Activated CD4-positive, alpha-beta memory T cell treated with anti-CD3 and anti-CD28 coated beads for 36 hours (primary cell): ENCODE data around the gene LIN28B. TPM values are rescaled to one million over a fixed set of nuclear protein-coding genes. Genes with fewer than 3 reads are reported as not detected.
"Not testable (repeated sequence)": the region's sequence is repeated elsewhere in the genome, so short reads cannot be mapped to it uniquely, and the experiment has no call there.

Experiments
- CTCF ChIA-PET: fragments of 350-600 bp; sonication (Branson Sonifier 250); formaldehyde crosslinking; loops from one replicate; lab custom pipeline; 2021; ENCODE audit warnings: antibody characterized with exemption, inconsistent platforms; lab: Charles Lee
- POLR2A ChIA-PET: fragments of 350-600 bp; sonication (Branson Sonifier 250); formaldehyde crosslinking; loops from one replicate; lab custom pipeline; 2021; ENCODE audit warnings: antibody characterized with exemption; lab: Charles Lee
- DNase-seq: peaks from one replicate; pipeline ENCODE4 v3.0.0-alpha.2; 2020
- H3K27ac Mint-ChIP-seq: one replicate; pipeline ENCODE4 v1.8.0; 2021; ENCODE audit warnings: mixed read lengths
- H3K27me3 Mint-ChIP-seq: one replicate; pipeline ENCODE4 v1.8.0; 2021; ENCODE audit warnings: mixed read lengths
- H3K36me3 Mint-ChIP-seq: one replicate; pipeline ENCODE4 v1.8.0; 2021; ENCODE audit warnings: mixed read lengths
- H3K4me1 Mint-ChIP-seq: one replicate; pipeline ENCODE4 v1.8.0; 2021; ENCODE audit warnings: low read depth, mixed read lengths
- H3K4me3 Mint-ChIP-seq: one replicate; pipeline ENCODE4 v1.8.0; 2021; ENCODE audit warnings: mild to moderate bottlenecking, mixed read lengths
- H3K9me3 Mint-ChIP-seq: one replicate; pipeline ENCODE4 v1.8.0; 2021; ENCODE audit warnings: mixed read lengths
- intact Hi-C: fragments of 100-400 bp; cut with micrococcal nuclease; formaldehyde crosslinking; loops from one replicate; pipeline ENCODE4 v1.15.1; 2023
- total RNA-seq, 2 experiments: library from RNA; stranded (reverse); gene quantifications; one replicate each; pipeline ENCODE4 v1.2.3, GENCODE V29; 2021

The LIN28B gene
- total RNA-seq, 2 experiments from 2014 or later: not detected

DNA sequence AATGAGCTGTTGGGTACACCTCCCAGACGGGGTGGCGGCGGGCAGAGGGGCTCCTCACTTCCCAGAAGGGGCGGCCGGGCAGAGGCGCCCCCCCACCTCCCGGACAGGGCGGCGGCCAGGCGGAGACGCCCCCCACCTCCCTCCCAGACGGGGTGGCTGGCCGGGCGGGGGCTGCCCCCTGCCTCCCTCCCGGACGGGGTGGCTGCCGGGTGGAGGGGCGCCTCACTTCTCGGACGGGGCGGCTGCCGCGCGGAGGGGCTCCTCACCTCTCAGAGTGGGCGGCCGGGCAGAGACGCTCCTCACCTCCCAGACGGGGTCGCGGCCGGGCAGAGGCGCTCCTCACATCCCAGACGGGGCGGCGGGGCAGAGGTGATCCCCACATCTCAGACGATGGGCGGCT, 34.2 kb downstream of the LIN28B start:
- intact Hi-C loops, H3K4me1 Mint-ChIP-seq, DNase-seq, H3K4me3 Mint-ChIP-seq, H3K27ac Mint-ChIP-seq, CTCF ChIA-PET, POLR2A ChIA-PET, H3K27me3 Mint-ChIP-seq, H3K36me3 Mint-ChIP-seq, H3K9me3 Mint-ChIP-seq: not testable (repeated sequence)

DNA sequence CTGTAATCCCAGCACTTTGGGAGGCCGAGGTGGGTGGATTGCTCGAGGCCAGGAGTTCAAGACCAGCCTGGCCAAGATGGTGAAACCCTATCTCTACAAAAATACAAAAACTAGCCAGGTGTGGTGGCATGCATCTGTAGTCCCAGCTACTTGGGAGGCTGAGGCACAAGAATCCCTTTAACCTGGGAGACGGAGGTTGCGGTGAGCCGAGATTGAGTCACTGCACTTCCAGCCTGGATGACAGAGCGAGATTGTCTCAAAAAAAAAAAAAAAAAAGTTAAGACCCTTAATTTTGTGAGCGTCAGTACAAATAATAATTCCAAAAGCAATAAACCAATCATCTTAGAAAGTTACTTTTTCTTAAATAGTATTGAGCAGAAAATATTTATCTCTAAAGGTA, 36.7 kb downstream of the LIN28B start:
- H3K36me3 Mint-ChIP-seq, intact Hi-C loops, H3K27me3 Mint-ChIP-seq, POLR2A ChIA-PET, DNase-seq, H3K4me3 Mint-ChIP-seq, H3K27ac Mint-ChIP-seq, H3K9me3 Mint-ChIP-seq, H3K4me1 Mint-ChIP-seq, CTCF ChIA-PET: not testable (repeated sequence)

DNA sequence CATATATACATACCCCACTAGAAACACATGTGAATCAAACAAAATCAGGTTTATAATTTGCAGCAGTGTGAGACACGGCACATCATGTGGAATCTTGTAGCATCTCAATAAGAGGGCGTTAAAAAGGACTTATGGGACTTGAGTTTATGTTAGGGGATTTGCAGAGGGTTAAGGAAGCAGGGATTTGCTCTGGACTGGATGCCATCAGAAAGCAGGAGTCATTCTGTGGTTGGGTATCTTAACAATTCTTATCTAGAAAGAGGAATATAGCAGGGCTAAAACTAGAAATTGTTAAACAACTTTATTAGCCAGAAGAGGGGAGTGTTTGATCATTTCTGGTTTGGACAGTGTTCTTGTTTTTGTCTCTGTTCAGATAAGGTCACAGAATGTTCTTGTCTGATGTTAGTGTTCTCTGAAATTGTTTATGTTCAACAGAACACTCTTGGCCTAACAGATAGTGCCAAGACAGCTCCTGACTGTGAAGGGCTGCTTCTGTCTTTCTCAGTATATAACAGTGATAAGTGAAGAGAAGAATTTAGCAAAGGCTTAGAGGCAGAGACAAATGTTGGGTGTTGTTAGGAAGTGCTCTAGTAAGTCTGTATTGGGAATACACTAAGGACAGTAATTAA, 39.2 kb downstream of the LIN28B start:
- no peak for DNase-seq
- CTCF ChIA-PET: no interaction called here

DNA sequence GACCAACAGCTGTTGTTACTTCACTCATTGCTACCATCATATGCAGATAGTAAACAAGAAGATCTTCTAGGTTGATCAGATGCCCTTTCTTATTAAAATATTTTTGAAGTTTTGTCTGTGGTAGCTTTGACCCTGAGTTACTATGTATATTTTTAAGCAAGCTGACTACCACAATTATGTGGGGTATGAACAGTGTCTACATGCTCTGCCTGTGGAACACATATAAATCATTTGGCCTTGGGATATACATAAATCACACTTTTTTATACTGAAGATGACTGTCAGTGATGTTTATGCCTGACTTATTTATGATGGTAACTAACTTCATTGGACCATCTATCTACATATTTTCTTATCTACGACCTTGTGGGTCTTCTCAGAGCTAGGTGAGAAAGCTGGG, 44.2 kb downstream of the LIN28B start:
- H3K27me3 Mint-ChIP-seq: peaks cover 5% of the 10 kb centered on the region
- no peak overlapping the region for H3K27ac Mint-ChIP-seq
- intact Hi-C loops: no loop called here

More for the DNA sequence above, 39.2 kb downstream of the LIN28B start:
- H3K36me3 Mint-ChIP-seq: no peaks in the 10 kb centered on the region
- H3K27me3 Mint-ChIP-seq: peaks cover 1% of the 10 kb centered on the region
- H3K9me3 Mint-ChIP-seq: no peaks in the 10 kb centered on the region
- H3K4me1 Mint-ChIP-seq: no peaks in the 10 kb centered on the region
- H3K27ac Mint-ChIP-seq: no peak overlapping the region
- intact Hi-C loops: no loop called here
- H3K4me3 Mint-ChIP-seq: no peak overlapping the region
- POLR2A ChIA-PET: no interaction called here

DNA sequence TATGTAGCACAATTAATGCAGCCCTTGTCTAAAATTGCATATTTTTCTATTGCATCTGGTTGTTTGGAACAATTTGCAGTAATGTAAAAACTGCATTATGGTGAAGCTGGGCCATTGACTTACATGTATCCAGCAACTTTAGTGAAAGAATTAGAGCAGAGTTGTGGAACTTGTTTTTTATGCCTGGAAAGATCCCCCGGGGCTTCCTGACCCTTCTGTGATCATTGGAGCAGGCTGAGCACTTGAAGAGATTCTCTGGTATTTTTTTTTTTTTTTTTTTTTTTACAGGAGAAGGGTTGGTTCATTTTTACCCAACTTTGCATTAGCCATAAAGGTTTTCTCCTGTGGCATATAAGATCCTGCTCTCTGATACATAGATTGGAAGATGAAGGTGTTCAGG, 45.0 kb downstream of the LIN28B start:
- intact Hi-C loops: no loop called here
- CTCF ChIA-PET: no interaction called here

More for the DNA sequence above, 44.2 kb downstream of the LIN28B start:
- POLR2A ChIA-PET: no interaction called here
- H3K4me1 Mint-ChIP-seq: no peaks in the 10 kb centered on the region
- no peak for DNase-seq
- no peaks in the 10 kb centered on the region for H3K36me3 Mint-ChIP-seq
- H3K9me3 Mint-ChIP-seq: no peaks in the 10 kb centered on the region
- no peak overlapping the region for H3K4me3 Mint-ChIP-seq
- CTCF ChIA-PET: no interaction called here

DNA sequence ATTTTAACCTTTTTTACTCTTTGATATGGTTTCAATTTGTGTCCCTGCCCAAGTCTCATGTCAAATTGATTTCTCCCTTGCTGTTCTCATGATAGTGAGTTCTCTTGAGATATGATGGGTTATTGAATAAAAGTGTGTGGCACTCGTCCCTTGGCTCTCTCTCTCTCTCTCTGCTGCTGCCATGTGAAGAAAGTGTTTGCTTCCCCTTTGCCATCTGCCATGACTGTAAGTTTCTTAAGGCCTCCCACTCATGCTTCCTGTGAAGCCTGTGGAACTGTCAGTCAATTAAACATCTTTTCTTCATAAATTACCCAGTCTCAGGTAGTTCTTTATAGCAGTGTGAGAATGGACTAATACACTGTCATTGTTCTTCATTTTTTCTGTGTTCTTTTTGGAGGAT, 48.5 kb downstream of the LIN28B start:
- Mint-ChIP-seq H3K27me3 (peaks cover 7% of the 10 kb centered on the region), H3K4me3 (no peak overlapping the region), H3K4me1 (no peaks in the 10 kb centered on the region), H3K9me3 (no peaks in the 10 kb centered on the region), H3K27ac (no peak overlapping the region), H3K36me3 (no peaks in the 10 kb centered on the region)
- DNase-seq: no peak
- intact Hi-C loops: no loop called here
- ChIA-PET CTCF (no interaction called here), POLR2A (no interaction called here)

More for the DNA sequence above, 45.0 kb downstream of the LIN28B start:
- H3K36me3 Mint-ChIP-seq: no peaks in the 10 kb centered on the region
- no peak overlapping the region for H3K27ac Mint-ChIP-seq
- H3K4me1 Mint-ChIP-seq: no peaks in the 10 kb centered on the region
- no peak overlapping the region for H3K4me3 Mint-ChIP-seq
- no peak for DNase-seq
- no peaks in the 10 kb centered on the region for H3K9me3 Mint-ChIP-seq
- POLR2A ChIA-PET: no interaction called here
- peaks cover 5% of the 10 kb centered on the region for H3K27me3 Mint-ChIP-seq

DNA sequence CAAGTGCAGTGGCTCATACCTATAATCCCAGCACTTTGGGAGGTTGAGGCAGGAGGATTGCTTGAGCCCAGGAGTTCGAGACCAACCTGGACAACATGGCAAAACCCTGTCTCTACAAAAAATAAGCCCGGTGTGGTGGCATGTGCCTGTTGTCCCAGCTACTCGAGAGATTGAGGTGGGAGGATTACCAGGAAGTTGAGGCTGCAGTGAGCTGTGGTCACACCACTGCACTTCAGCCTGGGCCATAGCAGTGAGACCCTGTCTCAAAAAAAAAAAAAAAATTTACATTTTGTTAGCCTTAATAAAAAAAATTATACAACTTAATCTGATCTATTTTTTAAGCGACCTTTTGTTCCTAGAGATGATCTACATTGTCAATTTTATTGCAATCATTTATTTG, 56.6 kb downstream of the LIN28B start:
- H3K27ac Mint-ChIP-seq, H3K36me3 Mint-ChIP-seq, H3K4me1 Mint-ChIP-seq, H3K9me3 Mint-ChIP-seq, H3K4me3 Mint-ChIP-seq, H3K27me3 Mint-ChIP-seq, DNase-seq, POLR2A ChIA-PET, intact Hi-C loops, CTCF ChIA-PET: not testable (repeated sequence)

DNA sequence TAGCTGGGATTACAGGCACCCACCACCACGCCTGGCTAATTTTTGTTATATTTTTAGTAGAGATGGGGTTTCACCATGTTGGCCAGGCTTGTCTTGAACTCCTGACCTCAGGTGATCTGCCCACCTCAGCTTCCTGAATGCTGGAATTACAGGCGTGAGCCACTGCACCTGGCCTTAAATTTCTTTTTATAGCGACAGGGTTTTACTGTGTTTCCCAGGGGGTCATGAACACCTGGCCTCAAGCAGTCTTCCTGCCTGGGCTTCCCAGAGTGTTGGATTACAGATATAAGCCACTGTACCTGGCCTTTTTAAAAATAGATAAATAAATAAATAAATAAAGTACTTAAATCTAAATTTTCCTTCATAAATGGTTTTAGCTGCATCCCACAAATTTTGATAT, 57.5 kb downstream of the LIN28B start:
- H3K27ac Mint-ChIP-seq: no peak overlapping the region
- no peak for DNase-seq
- peaks cover 7% of the 10 kb centered on the region for H3K27me3 Mint-ChIP-seq
- ChIA-PET CTCF (no interaction called here), POLR2A (interaction anchor here (0.9 kb wide), 1 partner anchor 29 kb away, joined by 4 read pairs; no protein-coding TSS in a partner anchor)
- no peaks in the 10 kb centered on the region for H3K4me1 Mint-ChIP-seq
- H3K36me3 Mint-ChIP-seq: no peaks in the 10 kb centered on the region
- intact Hi-C loops: no loop called here
- H3K9me3 Mint-ChIP-seq: no peaks in the 10 kb centered on the region
- H3K4me3 Mint-ChIP-seq: no peak overlapping the region

DNA sequence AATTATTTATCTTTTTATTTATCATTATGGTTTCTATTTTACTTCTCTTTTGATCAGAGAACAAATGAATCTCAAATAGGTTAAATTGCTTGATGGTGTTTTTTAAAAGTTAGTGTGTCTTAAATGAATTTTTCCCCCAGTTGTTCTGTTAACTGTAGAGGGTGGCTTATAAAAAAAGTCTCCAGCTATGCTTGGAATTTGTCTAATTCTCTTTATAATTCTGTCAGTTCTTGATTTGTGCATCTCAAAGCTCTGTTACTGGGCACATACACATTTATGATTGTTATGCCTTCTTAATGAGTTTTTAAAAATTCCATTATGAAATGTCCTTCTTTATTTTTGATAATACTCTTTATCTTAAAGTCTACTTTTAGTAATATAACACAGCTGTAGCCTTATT, 58.0 kb downstream of the LIN28B start:
- Mint-ChIP-seq H3K4me3 (no peak overlapping the region), H3K9me3 (no peaks in the 10 kb centered on the region), H3K36me3 (no peaks in the 10 kb centered on the region), H3K4me1 (no peaks in the 10 kb centered on the region), H3K27me3 (peaks cover 11% of the 10 kb centered on the region), H3K27ac (no peak overlapping the region)
- ChIA-PET CTCF (no interaction called here), POLR2A (interaction anchor here (0.9 kb wide), 1 partner anchor 28 kb away, joined by 4 read pairs; no protein-coding TSS in a partner anchor)
- intact Hi-C loops: no loop called here
- no peak for DNase-seq

DNA sequence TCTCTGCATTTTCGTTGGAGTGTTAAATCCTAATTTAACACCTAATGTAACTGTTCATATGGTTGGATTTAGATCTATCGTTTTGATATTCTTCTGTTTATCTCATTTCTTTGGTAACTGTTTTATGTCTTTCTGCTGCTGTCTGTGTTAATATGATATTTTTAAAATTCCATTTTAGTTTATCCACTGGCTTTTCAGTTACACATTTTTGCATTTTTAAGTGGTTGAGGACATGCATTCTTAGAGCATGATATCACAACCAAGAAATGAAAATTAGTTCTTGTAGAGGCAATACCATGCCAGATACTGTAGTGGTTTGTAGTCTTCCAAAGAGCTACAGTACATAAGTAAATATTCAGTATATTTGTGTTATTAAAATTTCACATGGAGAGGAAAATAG, 58.6 kb downstream of the LIN28B start:
- Mint-ChIP-seq H3K27ac (no peak overlapping the region), H3K27me3 (peaks cover 11% of the 10 kb centered on the region), H3K36me3 (no peaks in the 10 kb centered on the region), H3K4me1 (no peaks in the 10 kb centered on the region), H3K4me3 (no peak overlapping the region), H3K9me3 (no peaks in the 10 kb centered on the region)
- ChIA-PET POLR2A (no interaction called here), CTCF (no interaction called here)
- no peak for DNase-seq
- intact Hi-C loops: no loop called here

DNA sequence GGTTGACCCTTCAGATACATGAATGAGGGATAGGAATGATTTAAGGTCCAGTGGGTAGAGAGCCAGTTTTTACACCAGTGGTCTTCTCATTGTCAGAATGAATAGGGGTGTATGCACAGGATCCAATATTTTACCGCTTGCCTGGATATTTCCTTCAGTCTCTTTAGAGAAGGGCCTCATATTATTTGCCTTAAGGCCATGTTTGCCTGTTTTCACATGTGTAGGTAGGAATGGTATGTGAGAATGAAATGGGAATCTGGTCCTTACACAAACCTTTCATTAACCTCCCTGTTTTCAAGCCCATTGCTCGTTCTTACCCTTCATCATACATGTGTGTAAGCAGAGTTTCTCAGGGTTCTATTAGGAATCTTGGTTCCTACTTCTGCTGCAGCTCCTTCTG, 62.4 kb downstream of the LIN28B start:
- Mint-ChIP-seq H3K27ac (no peak overlapping the region), H3K36me3 (no peaks in the 10 kb centered on the region), H3K9me3 (no peaks in the 10 kb centered on the region), H3K4me3 (no peak overlapping the region), H3K27me3 (peaks cover 20% of the 10 kb centered on the region), H3K4me1 (no peaks in the 10 kb centered on the region)
- intact Hi-C loops: no loop called here
- POLR2A ChIA-PET: no interaction called here
- no peak for DNase-seq
- CTCF ChIA-PET: no interaction called here

DNA sequence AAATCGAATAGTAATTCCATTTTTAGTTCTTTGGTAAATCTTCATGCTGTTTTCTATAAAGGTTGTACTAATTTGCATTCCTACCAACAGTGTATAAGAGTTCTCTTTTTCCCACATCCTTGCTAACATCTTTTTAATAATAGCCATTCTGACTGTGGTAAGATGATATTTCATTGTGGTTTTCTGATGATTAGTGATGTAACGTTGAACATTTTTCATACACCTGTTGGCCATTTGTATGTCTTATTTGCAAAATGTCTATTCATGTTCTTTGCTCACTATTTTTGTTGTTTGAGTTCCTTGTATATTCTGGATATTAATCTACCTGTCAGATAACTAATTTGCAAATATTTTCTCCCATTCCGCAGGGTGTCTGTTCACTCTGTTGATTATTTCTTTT, 64.5 kb downstream of the LIN28B start:
- H3K9me3 Mint-ChIP-seq: no peaks in the 10 kb centered on the region

DNA sequence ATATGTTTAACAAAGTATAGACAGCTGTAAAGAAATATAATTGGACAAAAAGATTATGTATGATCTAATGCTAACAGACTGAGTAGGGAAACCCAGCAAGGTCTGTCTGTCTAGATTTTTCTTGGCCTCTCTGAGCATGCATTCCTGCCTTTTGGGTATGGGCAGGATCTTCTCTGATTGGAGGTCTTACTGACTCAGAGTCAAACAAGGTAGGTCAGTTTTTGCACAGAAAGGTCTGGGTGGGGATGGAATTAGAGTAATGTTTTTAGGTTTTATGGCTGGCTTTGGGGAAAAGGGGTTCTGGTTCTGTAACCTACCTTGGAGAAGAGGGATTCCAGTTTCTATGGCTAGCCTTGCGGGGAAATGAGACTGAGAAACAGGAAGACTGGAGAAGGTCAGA, 65.5 kb downstream of the LIN28B start:
- Mint-ChIP-seq H3K36me3 (no peaks in the 10 kb centered on the region), H3K4me3 (no peak overlapping the region), H3K9me3 (no peaks in the 10 kb centered on the region), H3K4me1 (no peaks in the 10 kb centered on the region), H3K27ac (no peak overlapping the region), H3K27me3 (peaks cover 19% of the 10 kb centered on the region)
- DNase-seq: no peak
- intact Hi-C loops: no loop called here
- ChIA-PET CTCF (no interaction called here), POLR2A (no interaction called here)

More for the DNA sequence above, 64.5 kb downstream of the LIN28B start:
- peaks cover 19% of the 10 kb centered on the region for H3K27me3 Mint-ChIP-seq
- ChIA-PET CTCF (no interaction called here), POLR2A (no interaction called here)
- no peaks in the 10 kb centered on the region for H3K36me3 Mint-ChIP-seq
- intact Hi-C loops: no loop called here
- no peak overlapping the region for H3K4me3 Mint-ChIP-seq
- DNase-seq: no peak
- no peak overlapping the region for H3K27ac Mint-ChIP-seq
- no peaks in the 10 kb centered on the region for H3K4me1 Mint-ChIP-seq
